Hepatocyte (in vitro differentiated cells): ENCODE measurements around the gene DDX20. TPM values are rescaled to one million over a fixed set of nuclear protein-coding genes. Genes with fewer than 3 reads are reported as not detected.
A peak's percentile ranks its signal among the peaks of the same experiment; 100 is the strongest.

Source experiments
- DNase-seq: peaks from one replicate; pipeline ENCODE4 v3.0.0-alpha.2; 2016; ENCODE audit warnings: low spot score
- H2AFZ ChIP-seq: fragments of 200-600 bp; sonication (generic); 2 replicates; pipeline ENCODE4 v1.6.0; 2016; ENCODE audit warnings: antibody characterized with exemption, mild to moderate bottlenecking
- H3K27ac ChIP-seq: fragments of 200-600 bp; sonication (generic); 2 replicates; pipeline ENCODE4 v1.5.1; 2016; ENCODE audit warnings: mild to moderate bottlenecking
- H3K27me3 ChIP-seq: fragments of 200-600 bp; sonication (generic); 2 replicates; pipeline ENCODE4 v1.6.1; 2016
- H3K36me3 ChIP-seq: fragments of 200-600 bp; sonication (generic); replicated peaks from 2 replicates; pipeline ENCODE4 v1.5.1; 2016; ENCODE audit warnings: low read depth; ENCODE audit not compliant: insufficient read depth
- H3K4me1 ChIP-seq: fragments of 200-600 bp; sonication (generic); 2 replicates; pipeline ENCODE4 v1.5.1; 2016; ENCODE audit warnings: mild to moderate bottlenecking, moderate library complexity; ENCODE audit not compliant: insufficient read depth
- H3K4me2 ChIP-seq: fragments of 200-600 bp; sonication (generic); 2 replicates; pipeline ENCODE4 v1.6.0; 2016
- H3K4me3 ChIP-seq: fragments of 200-600 bp; sonication (generic); 2 replicates; pipeline ENCODE4 v1.5.1; 2016; ENCODE audit warnings: mild to moderate bottlenecking
- H3K79me2 ChIP-seq: fragments of 200-600 bp; sonication (generic); 2 replicates; pipeline ENCODE4 v1.6.0; 2017; ENCODE audit warnings: mild to moderate bottlenecking
- H3K9me2 ChIP-seq: fragments of 200-600 bp; sonication (generic); replicated peaks from 2 replicates; pipeline ENCODE4 v1.6.0; 2017; ENCODE audit warnings: mild to moderate bottlenecking; ENCODE audit not compliant: insufficient read depth
- H3K9me3 ChIP-seq: fragments of 200-600 bp; sonication (generic); 2 replicates; pipeline ENCODE4 v1.5.1; 2016; ENCODE audit warnings: low read depth, mild to moderate bottlenecking
- H4K20me1 ChIP-seq: fragments of 200-600 bp; sonication (generic); 2 replicates; pipeline ENCODE4 v1.6.0; 2016; ENCODE audit warnings: mild to moderate bottlenecking; ENCODE audit not compliant: insufficient read depth, poor library complexity, severe bottlenecking
- EZH2 ChIP-seq: fragments of 200-600 bp; sonication (generic); IDR thresholded peaks from 2 replicates; pipeline ENCODE4 v1.6.1; 2016; ENCODE audit warnings: antibody characterized with exemption, mild to moderate bottlenecking, borderline replicate concordance
- EZH2phosphoT487 ChIP-seq: fragments of 200-600 bp; sonication (generic); IDR thresholded peaks from one replicate; pipeline ENCODE4 v1.6.1; 2018; ENCODE audit warnings: antibody characterized with exemption, mild to moderate bottlenecking, low read depth, moderate library complexity; ENCODE audit not compliant: unreplicated experiment, severe bottlenecking
- WGBS: methylation state at CpG from one replicate; pipeline ENCODE4 v1.1.6; 2016; ENCODE audit warnings: low lambda C conversion rate; ENCODE audit errors: missing lambda C conversion rate; 5-methylcytosine and 5-hydroxymethylcytosine counted together
- polyA plus RNA-seq: library from polyadenylated mRNA; unstranded; fragments of >200 nt; fragmentation: Nextera tagmentation; extraction: Ambion mirVana; gene quantifications from 2 replicates; pipeline ENCODE4 v1.2.1, GENCODE V29; 2016
- total RNA-seq: library from RNA; depleted of rRNA; stranded (reverse); fragments of >200 nt; gene quantifications from 2 replicates; pipeline ENCODE4 v1.2.3, GENCODE V29; 2014
- TF ChIP-seq, protein P1 (sequence below): fragments of 200-600 bp; sonication (generic); IDR thresholded peaks from 2 replicates; pipeline ENCODE4 v1.5.1; 2016; ENCODE audit warnings: antibody characterized with exemption, mild to moderate bottlenecking; ENCODE audit not compliant: poor library complexity

The DDX20 gene, protein sequence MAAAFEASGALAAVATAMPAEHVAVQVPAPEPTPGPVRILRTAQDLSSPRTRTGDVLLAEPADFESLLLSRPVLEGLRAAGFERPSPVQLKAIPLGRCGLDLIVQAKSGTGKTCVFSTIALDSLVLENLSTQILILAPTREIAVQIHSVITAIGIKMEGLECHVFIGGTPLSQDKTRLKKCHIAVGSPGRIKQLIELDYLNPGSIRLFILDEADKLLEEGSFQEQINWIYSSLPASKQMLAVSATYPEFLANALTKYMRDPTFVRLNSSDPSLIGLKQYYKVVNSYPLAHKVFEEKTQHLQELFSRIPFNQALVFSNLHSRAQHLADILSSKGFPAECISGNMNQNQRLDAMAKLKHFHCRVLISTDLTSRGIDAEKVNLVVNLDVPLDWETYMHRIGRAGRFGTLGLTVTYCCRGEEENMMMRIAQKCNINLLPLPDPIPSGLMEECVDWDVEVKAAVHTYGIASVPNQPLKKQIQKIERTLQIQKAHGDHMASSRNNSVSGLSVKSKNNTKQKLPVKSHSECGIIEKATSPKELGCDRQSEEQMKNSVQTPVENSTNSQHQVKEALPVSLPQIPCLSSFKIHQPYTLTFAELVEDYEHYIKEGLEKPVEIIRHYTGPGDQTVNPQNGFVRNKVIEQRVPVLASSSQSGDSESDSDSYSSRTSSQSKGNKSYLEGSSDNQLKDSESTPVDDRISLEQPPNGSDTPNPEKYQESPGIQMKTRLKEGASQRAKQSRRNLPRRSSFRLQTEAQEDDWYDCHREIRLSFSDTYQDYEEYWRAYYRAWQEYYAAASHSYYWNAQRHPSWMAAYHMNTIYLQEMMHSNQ
- total RNA-seq (19.4 and 19.5 TPM in 2 replicates), polyA plus RNA-seq (6.7 and 7.7 TPM in 2 replicates)

DNA sequence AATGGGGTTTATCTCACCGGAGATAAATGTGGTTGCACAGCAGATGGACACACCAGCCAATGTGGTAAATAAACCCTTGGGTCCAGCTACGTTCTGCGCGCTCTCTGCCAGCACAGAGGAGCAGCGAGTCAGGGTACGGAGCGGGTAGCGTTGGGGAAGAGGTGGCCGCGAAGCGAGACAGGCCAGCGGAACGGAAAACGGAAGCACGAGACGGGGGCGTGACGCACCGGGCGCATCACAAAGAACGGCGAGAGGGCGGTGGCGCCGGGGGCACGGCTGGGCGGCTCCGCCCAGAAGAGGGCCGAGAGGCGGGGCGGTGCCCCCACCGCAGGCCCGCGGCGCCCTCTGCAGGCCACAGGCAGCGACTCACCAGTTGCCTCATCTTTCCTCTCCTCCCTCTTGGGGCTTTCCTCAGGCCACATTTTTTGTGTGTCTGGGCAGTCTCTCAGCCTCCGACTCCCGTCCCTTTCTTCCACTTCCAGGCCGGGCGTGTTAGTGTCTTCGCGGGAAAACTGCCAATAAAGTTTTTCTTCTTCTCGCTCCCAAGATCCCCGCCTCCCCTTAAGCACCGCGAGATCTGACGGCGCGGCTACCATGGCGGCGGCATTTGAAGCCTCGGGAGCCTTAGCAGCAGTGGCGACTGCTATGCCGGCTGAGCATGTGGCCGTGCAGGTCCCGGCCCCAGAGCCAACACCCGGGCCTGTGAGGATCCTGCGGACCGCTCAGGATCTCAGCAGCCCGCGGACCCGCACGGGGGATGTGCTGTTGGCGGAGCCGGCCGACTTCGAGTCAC lies at the start of gene DDX20:
TSS of gene DDX20 (plus strand) at position 571 of the 793 bp plus-strand sequence. CDS start at position 595, 24 bp downstream.
- Histone ChIP-seq H3K4me2 (peak within 1 kb of the TSS; percentile 81), H4K20me1 (no peaks in the 10 kb centered on the region), H3K9me3 (no peaks in the 10 kb centered on the region), H3K27me3 (no peaks in the 10 kb centered on the region), H3K4me1 (peaks cover 14% of the 10 kb centered on the region), H3K27ac (peak within 1 kb of the TSS; percentile 97), H3K36me3 (no peaks in the 10 kb centered on the region), H3K4me3 (peak within 1 kb of the TSS; percentile 87), H2AFZ (peak within 1 kb of the TSS; percentile 92), H3K79me2 (peaks cover 42% of the 10 kb centered on the region), H3K9me2 (no peaks in the 10 kb centered on the region)
- DNase-seq = peak; percentile 98
- whole genome bisulfite sequencing = 1% methylated on average over 61 of the region's 67 CpGs
- TF ChIP-seq EZH2 = no peak
- TF ChIP-seq, protein P1, sequence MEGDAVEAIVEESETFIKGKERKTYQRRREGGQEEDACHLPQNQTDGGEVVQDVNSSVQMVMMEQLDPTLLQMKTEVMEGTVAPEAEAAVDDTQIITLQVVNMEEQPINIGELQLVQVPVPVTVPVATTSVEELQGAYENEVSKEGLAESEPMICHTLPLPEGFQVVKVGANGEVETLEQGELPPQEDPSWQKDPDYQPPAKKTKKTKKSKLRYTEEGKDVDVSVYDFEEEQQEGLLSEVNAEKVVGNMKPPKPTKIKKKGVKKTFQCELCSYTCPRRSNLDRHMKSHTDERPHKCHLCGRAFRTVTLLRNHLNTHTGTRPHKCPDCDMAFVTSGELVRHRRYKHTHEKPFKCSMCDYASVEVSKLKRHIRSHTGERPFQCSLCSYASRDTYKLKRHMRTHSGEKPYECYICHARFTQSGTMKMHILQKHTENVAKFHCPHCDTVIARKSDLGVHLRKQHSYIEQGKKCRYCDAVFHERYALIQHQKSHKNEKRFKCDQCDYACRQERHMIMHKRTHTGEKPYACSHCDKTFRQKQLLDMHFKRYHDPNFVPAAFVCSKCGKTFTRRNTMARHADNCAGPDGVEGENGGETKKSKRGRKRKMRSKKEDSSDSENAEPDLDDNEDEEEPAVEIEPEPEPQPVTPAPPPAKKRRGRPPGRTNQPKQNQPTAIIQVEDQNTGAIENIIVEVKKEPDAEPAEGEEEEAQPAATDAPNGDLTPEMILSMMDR = peak; percentile 93
- TF ChIP-seq EZH2phosphoT487 = no peak

DNA sequence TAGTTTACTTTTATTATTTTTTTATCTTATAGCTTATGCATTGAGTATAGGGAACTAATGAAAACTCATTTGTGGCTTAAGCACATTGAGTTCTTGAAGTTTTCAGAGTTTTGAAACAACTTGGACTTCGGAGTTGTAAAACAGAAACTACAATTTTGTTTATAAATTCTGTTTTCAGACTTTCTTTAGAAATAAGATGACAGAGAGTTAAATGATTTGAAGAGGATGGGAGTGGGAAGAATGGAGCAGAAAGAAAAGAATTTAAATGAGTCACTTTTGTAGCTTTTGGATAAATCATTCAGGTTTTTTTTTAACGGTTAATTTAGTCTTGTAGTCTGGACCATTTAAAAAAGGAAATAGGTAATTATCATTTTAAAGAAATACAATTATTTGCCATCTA lies 48.8 kb upstream of the DDX20 start:
- Histone ChIP-seq H3K4me2 (no peak overlapping the region), H4K20me1 (no peaks in the 10 kb centered on the region), H3K9me2 (no peaks in the 10 kb centered on the region), H3K27me3 (no peaks in the 10 kb centered on the region), H3K36me3 (no peaks in the 10 kb centered on the region), H3K4me1 (peaks cover 10% of the 10 kb centered on the region), H2AFZ (no peak overlapping the region), H3K27ac (no peak overlapping the region), H3K4me3 (no peak overlapping the region), H3K79me2 (no peaks in the 10 kb centered on the region), H3K9me3 (no peaks in the 10 kb centered on the region)
- WGBS = 96% methylated on average over 2 of the region's 2 CpGs
- no peak for DNase-seq
- TF ChIP-seq EZH2phosphoT487 (no peak), EZH2 (no peak)
- TF ChIP-seq, protein P1 = no peak

DNA sequence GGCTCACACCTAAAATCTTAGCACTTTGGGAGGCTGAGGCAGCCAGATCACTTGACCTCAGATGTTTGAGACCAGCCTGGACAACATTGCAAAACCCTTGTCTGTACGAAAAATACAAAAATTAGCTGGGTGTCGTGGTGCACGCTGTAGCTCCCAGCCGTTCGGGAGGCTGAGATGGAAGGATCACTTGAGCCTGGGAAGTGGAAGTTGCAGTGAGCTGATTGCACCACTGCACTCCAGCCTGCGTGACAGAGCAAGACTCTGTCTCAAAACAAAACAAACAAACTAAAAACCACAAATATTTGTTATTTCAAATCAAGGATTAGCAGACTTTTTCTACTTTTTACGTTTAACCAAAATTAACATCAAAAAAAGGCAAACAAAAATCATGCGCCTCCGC lies 47.8 kb upstream of the DDX20 start:
- H3K4me2 ChIP-seq = no peak overlapping the region
- H3K9me2 ChIP-seq = no peaks in the 10 kb centered on the region
- no peaks in the 10 kb centered on the region for H3K27me3 ChIP-seq
- H3K4me3 ChIP-seq = no peak overlapping the region
- H3K9me3 ChIP-seq = no peaks in the 10 kb centered on the region
- no peaks in the 10 kb centered on the region for H3K79me2 ChIP-seq
- WGBS = 80% methylated on average over 9 of the region's 9 CpGs
- no peaks in the 10 kb centered on the region for H3K36me3 ChIP-seq
- no peaks in the 10 kb centered on the region for H4K20me1 ChIP-seq
- no peak overlapping the region for H2AFZ ChIP-seq
- DNase-seq = no peak
- no peak overlapping the region for H3K27ac ChIP-seq
- TF ChIP-seq EZH2 (no peak), EZH2phosphoT487 (no peak)
- TF ChIP-seq, protein P1 = no peak
- H3K4me1 ChIP-seq = peaks cover 10% of the 10 kb centered on the region
